NCI-H524 treated with DMSO at 0.1 percent for 48 hours (cell line): ENCODE results near the gene ACTG2.
"Not testable (repeated sequence)": the region's sequence is repeated elsewhere in the genome, so short reads cannot be mapped to it uniquely, and the experiment has no call there.

Experiments
- DNase-seq: peaks from one replicate; lab custom pipeline; 2025; lab: John Stamatoyannopoulos, UW

Gene ACTG2

DNA sequence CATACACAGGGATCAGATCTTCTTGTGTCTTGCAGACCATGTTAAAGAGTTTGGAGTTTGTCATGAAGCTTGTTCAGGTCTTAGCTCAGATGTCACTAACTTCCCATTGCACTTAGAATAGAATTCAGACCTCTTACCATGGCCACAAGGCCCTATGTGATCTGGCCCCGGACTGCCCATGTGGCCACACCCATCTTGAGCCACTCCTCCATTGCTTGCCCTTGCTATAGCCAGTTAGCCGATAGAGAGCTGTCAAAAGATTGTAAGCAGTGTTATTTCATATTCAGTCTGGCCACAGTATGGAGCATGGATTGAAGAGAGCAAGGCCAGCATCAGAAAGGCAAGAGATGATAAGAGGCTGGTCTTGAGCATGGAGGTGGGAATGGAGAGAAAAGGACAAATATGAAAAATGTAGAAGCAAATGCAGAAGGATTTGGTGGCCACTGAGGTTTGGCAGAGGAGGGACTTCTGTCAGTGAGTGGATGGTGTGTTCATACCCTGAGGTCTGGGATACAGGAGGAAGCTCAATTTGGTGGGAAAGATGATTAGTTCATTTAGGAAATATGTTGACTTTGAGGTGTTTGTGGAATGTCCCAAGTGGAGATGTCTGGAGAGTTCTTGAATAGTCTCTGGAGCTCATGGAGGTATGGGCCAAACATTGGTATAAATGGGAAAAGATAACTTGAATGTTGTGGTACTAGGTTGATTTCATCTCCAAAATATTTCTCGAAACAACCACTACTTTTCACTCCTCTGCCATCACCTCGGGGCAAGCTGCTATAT lies 44.5 kb downstream of the ACTG2 start:
- no peak for DNase-seq

DNA sequence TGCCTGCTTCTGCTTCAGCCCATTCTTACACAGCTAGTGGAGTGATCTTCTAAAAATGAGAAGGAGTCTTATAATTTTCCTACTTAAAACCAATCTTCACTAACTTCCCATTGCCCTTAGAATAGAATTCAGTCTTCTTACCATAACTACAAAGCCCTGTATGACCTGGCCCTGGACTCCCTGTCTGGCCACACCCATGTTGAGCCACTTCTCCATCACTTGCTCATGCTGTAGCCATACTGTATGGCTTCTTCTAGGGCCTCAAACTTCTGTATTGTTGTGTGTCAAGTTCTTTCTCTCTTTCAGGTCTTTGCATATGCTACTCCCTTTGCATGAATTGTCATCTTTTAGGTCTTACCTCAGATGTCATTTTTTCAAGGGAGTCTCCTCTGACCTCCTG lies 45.1 kb downstream of the ACTG2 start:
- DNase-seq, result no peak

DNA sequence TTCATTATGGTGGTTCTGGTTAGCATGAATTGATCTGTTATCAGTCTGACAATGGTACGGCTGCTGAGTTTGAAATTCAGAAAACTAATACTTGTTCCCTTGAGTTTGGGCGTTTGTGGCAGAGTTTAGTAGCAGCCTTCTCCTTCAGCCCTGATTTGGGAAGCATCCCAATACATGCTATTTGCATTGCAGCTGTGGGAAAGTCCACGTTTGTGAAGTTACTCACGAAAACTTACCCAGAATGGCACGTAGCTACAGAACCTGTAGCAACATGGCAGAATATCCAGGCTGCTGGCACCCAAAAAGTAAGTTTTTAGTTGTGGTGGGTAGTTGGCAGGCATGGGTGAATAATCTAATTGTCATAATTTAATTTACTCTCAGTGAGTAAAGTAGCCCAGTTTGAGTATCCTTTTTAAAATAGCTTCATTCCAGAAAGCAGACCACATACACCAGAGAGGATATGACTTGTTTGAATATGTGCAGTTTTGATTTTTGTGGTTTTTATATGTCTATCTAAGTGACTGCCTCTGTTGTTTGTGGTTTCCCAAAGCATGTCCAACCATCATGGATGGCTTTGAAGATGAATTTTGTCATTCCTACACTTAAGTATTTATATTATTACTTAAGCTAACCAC lies 46.0 kb downstream of the ACTG2 start:
- DNase-seq, result no peak

DNA sequence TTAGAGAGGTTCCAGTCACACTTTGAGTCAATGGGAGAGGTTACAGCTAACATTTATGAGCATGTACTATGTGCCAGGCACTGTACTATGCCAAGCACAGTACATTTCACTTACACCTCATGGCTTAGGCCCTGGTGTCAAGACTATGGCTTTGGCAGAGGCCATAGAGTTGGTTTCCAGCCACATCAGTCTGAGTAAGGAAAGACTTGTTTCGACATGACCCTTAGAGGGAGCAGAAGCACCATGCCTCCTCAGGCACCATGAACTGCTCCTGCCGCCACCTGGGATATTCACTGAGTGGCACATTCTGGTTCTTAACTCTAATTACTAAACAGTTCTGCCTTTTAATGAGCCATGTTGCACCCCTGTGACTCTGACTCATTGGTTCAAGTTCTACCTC lies 46.6 kb downstream of the ACTG2 start:
- DNase-seq, result no peak

DNA sequence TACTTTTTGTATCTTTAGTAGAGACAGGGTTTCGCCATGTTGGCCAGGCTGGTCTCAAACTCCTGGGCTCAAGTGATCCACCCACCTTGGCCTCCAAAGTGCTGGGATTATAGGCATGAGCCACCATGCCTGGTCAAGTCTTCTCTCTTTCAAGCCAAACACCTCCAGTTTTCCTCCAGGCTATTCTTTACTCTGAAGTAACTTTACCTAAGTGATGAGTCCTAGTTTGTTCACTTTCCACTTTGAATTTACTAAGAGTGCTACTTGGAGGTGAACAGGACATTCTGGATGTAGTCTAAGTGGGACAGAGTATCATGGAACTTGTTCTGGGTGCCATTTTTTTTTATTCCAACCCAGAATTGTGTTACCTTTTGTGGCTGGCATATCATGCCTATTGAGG lies 47.3 kb downstream of the ACTG2 start:
- not testable (repeated sequence) for DNase-seq

DNA sequence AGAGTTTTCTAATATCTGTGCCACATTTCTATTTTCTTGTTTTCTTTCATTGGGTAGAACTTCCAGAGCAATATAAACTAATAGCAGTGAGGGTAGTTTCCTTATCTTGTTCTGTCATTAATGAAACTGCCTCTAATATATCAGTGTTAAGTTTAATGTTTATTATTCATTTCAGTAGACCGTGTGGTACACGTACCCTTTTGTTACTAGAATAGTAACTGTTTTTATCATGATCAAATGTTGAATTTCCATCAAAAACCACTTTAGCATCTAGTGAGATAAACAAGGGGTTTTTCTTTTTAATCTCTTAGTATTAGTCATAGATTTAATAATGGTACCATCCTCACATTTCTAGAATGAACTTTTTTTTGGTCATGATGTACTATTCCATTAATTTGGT lies 49.9 kb downstream of the ACTG2 start:
- no peak for DNase-seq

DNA sequence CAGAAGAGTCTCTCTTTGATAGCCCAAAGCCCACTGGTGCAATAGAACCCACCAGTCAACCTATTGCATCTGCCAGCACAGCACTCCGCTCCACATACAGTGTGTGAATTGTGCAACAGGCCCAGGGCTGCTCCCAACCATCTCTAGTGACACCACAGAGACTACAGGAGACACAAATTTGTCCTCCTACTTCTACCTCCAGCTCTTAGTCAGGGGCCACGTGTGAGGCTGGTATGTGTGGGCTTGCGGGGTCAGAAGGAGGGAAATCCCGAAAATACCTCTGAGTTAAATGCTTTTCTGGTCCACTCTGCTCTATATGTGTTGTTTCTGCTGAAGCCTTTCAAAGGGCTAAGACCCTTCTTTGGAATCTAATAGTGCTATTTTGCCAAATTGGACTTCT lies 51.9 kb downstream of the ACTG2 start:
- DNase-seq, result no peak

DNA sequence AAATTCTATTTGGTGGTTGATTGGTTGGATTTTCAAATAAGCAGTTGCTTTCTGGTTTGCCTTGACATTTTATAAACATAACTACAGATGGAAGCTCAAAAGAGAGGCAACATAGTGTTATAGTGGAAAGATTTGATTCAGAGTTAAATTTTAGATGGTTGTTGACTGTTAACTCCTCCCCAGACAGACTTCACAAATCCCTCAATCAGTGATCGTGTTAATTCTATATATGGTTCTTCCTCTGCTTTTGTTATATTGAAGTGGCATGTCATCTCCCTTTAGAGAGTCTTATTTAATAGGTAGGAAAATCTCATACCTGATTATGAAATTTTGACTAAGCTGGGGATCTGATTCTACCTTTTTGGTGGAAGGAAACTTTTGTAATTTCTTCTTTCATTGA lies 53.4 kb downstream of the ACTG2 start:
- no peak for DNase-seq

DNA sequence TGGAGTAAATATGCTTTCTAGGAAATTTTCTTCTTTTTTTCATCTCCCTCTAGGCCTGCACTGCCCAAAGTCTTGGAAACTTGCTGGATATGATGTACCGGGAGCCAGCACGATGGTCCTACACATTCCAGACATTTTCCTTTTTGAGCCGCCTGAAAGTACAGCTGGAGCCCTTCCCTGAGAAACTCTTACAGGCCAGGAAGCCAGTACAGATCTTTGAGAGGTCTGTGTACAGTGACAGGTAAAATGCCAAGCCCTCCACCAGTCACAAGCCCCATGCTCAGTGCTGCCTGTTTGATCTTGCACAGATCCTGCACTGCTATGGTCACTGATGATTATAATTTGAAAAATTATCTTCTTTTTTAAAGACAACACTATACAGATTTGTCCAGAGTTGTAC lies 53.9 kb downstream of the ACTG2 start:
- DNase-seq, result no peak

DNA sequence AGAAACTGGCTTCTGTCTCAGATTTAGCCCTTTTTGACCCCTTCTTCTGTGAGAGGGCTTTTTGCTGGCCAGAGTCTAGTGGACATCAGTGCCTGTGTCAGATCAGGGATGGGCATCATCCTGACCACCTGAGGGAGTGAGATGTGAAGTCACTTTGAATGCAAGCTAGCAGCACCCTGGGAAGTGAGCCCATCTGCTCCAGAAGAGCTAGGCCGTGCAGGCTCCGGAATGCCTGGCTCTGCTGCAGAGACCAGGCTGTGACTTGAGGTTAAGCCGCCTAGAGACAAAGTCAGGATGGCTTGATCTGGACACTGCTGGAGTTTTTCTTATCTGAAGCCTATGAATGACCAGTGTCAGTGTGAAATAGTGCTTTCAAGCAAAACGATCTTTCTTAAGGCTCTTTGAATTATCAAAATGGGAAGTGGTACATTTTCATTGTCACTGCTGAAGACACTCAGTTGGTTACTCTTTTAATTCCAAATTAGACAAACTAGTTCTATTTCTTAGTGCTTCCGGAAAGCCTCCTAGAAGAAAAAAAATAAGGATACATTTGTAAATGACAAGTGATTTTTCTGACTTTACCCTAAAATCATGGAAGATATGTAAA lies 54.7 kb downstream of the ACTG2 start:
- no peak for DNase-seq

DNA sequence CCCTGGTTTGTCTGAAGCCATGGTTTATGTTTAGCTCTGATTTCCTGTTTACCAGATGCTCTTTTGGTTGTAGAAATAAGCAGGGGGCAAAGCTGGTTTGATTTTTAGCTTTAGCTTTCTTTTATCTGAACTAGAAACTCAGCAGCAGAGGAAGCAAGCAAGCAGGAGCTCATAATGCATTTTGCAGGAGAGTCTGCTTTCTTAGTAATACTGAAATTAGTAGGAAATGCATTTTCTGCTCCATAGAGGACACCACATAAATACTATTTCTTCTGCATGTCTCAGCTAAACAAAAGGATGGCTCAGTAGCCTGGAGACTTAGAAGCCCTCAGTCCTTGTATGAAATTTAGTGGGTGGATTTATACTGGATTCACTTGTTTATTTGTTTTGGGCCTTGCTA lies 57.0 kb downstream of the ACTG2 start:
- DNase-seq, result no peak

DNA sequence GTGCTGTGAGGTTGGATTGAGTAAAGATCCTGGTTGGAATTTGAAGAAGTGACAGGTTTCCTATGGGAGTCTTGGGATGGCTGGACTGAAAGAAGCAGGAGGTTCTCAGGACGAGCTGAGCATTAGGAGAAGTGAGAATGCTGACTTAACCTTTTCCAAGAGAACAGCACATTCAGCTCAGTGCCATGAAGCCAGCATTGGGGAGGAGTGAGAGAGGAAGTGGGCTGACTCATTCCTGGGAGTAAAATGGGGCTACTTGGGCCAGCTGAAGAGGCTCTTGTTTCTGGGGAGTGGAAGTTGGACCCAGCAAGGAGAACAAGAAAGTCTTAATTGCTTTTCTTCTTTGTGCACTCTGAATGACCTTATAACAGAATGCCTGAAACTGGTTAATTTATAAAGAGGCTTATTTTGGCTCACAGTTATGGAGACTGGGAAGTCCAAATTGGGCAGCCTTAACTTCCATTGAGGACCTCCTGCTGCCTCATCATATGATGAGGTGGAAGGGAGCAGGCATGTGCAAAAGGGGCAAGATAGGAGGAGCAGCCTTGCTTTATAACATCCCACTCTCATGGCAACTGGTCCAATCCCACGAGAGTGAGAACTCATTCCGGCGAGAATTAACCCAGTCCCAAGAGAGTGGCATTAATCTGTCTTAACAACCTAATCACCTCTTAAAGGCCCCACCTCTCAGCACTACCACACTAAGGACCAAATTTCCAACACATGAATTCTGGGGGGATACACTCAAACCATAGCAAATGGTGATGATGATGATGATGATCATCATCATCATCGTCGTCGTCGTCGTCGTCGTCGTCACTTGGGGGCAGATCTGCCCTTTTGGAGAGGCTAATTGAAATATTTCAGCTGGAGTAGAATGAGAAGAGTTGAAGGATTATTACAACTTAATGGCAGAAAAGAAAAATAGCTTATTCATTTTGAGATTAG lies 60.0 kb downstream of the ACTG2 start:
- DNase-seq, result peak; percentile 2

DNA sequence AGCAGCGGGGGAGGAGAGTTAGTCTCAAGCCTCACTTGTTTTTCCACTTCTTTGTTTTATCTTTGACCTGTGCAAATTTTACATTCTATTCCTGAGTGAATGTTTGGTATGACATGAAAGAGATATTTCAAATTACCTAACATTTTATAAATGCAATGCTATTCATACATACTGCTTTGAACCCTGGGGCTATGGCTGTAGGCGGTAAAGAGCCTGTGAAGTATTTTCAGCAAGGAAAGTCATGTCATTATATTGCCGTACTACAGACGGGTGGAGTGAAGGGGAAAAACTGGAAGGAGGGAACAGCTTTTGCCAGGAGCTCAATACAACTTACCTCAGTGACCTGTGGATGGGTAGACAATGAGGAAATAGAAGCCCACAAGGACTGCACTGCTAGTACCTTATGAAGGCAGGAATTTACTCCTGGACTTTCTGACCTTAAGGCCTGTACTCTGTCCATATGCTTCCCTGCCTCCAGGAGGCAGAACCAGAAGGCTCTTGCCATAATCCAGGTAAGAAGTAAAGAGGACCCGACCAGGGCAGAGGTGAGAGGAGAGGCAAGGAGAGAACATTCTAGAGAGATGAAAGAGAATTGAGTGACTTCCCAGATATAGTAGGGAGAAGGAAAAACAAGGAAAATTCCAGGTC lies 63.5 kb downstream of the ACTG2 start:
- DNase-seq, result no peak

DNA sequence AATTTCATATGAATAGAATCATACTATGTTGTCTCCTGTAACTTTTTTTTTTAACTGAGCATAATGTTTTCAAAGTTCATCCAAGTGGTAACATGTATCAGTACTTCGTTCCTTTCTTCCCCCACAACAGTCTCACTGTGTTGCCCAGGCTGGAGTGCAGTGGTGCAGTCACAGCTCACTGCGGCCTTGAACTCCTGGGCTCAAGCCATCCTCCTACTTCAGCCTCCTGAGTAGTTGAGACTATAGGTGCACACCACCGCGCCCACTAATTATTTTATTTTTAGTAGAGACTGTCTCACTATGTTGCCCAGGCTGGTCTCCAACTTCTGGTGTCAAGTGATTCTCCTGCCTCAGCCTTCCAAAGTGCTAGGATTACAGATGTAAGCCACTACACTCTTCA lies 68.5 kb downstream of the ACTG2 start:
- DNase-seq, result no peak

DNA sequence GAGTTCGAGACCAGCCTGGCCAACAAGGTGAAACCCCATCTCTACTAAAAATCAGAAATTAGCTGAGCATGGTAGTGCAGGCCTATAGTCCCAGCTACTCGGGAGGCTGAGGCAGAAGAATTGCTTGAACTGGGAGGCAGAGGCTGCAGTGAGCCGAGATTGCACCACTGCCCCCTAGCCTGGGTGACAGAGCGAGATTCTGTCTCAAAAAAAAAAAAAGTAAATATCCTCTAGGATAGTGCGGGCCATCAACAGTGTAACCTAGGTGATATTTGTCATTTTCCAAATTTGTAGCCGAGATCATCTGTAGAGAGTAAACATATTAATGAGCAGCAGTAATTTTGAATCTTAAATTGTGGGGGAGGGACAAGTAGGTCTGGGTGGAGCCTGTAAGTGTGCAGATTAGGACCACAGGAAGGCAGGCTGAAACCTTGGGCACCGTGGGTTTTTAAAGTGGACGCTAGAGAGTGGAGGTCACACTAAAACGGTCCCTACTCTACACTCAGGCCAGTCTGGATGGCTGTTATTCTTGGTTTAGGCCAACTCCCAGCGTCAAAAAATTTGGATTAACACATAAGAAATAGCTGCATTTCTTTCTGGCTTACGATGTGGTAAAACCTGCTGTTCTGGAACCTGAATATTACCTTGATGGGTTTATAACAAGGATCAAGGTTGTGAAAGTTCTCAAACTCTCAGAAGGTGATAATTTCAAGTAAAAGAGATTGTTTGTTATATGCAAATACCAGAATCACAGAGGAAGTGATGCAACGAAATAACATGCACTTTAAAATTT lies 69.2 kb downstream of the ACTG2 start:
- DNase-seq, result no peak

DNA sequence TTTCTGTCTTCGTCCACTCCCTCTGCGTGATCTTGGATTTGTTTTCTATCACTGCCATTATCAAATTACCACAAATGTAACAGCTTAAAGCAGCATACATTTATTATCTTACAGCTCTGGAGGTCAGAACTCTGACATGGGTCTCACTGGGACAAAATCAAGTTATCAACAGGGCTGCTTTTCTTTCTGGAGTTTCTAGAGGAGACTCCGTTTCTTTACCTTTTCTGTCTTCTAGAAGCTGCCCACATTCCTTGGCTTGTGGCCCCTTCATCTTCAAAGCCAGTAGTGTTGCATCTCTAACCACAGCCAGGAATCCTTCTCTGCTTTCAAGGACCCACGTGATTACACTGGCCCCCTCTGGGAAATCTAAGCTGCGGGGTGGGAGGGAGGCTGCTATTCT lies 70.0 kb downstream of the ACTG2 start:
- no peak for DNase-seq

DNA sequence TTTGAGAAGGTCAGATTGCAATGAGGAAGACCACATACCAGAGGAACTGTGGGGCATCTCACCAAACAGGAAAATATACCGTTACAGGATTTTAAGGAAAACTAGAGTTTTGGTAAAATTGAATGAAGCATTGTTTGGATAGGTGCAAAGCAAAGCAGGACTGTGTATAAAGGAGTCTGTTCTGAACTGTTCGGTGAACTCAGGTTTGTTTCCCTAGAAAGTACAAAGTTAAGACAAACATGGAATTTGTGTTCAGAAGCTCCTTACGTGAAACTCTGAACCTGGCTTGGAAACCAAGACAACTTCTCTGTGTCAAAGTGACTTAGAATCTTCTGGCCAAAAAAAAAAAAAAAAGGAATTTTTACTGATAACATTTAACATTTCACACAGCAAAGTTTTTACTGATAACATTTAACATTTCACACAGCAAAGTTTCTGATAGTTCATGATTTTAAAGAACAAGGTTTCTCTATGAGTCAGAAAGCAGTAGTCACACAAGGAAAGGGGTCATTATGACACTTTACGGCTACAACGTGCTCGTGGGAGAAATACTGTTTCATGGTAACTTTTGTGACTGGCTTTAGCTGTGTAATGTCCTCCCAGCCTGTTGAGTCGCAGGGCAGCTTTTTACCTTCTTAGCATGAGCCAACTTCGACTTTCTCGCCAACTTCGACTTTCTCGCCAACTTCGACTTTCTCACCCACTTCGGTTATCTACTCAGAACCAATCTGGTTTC lies 70.7 kb downstream of the ACTG2 start:
- DNase-seq, result no peak

DNA sequence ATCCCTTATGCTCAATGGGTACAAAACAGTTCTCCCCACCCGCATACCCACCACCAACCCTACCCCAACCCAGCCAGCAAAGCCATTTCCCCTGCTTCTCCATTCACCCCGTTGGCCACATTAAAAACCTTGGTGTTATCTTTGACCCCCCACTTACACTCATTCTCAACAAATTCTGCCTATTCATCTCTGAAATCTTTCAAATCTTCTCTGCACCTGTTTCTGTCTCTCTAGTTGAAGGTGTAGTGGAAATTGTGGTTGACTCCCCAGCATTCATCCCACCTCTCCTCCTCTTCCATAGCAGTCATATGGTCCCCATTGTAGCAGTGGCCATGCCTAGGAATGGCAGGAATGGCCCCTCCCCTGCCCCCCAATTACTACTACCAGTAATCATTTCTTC lies 71.4 kb downstream of the ACTG2 start:
- no peak for DNase-seq

DNA sequence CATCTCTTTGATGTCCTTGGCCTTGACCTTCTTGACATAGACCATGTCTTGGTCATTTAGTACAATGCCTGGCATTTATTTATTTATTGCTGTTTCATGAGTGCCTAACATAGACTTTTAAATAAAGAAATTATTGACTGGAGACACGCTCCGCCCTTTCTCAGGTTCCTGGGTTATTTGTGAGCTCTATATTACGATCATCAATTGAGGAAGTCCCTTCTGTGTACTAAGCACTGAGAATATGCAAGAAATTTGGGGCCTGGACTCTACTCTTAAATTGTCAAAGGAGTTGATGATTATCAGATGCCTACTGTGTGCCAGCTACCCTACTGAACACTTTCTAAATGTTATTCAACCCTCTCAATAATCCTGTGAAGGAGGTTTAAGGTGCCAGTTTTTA lies 72.2 kb downstream of the ACTG2 start:
- DNase-seq, result no peak

DNA sequence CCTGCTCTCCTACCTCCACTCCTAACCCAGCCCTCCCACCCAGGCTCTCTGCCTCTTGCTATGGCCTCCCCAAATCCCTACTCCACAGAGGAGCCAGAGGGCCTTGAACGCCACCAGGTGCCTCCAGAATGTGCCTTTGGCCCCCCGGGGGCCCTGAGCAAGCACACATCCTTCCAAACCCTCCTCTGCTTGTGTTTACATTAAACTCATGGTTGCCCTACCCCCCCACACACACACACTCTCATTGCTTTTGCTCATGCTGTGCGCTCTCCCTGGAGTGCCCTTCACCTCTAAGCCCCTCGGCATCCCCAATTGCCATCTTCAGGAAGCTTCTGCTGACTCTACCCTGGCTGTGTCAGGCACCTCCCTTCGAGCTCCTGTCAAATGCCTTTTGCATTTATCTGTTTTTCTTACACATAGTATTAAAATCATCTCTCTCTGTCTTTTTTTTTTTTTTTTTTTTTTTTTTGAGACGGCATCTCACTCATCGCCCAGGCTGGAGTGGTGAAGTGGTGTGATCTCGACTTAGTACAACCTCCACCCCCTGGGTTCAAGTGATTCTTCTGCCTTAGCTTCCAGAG lies 75.6 kb downstream of the ACTG2 start:
- no peak for DNase-seq
